IMR-90 (cell line): Measurements from ENCODE around the gene SRPK1. TPM values are rescaled to one million over a fixed set of nuclear protein-coding genes. Genes with fewer than 3 reads are reported as not detected.

Experiments
- ATAC-seq: fragments of 200-7000 bp; cut with Tn5 transposase; 2 replicates; pipeline ENCODE4 v1.9.1; 2020; ENCODE audit warnings: low read depth, mild to moderate bottlenecking, moderate library complexity
- BruUV-seq: library from RNA; stranded (reverse); fragments of 400-500 nt; replicated peaks from 2 replicates; lab custom pipeline; 2021; lab: Mats Ljungman, UMichigan
- CTCF ChIA-PET: fragments of 300-600 bp; formaldehyde crosslinking; extraction: SDS; loops from one replicate; lab custom pipeline; 2021; ENCODE audit warnings: antibody characterized with exemption; lab: Yijun Ruan, JAX
- POLR2A ChIA-PET: fragments of 300-600 bp; sonication (Branson Sonifier 250); formaldehyde crosslinking; loops from one replicate; lab custom pipeline; 2022; ENCODE audit warnings: antibody characterized with exemption; ENCODE audit not compliant: unreplicated experiment; lab: Charles Lee
- DNase-seq: peaks from one replicate; pipeline ENCODE4 v3.0.0; 2013
- H2AFZ ChIP-seq: replicated peaks from 2 replicates; pipeline ENCODE3; 2013; ENCODE audit warnings: low read length, mild to moderate bottlenecking; ENCODE audit not compliant: poor library complexity
- H2AK5ac ChIP-seq: 2 replicates; pipeline ENCODE4 v1.6.1; 2013; ENCODE audit warnings: low read depth, low read length, inconsistent platforms
- H2AK9ac ChIP-seq: replicated peaks from 2 replicates; pipeline ENCODE3; 2013; ENCODE audit warnings: mild to moderate bottlenecking, low read depth, low read length, moderate library complexity; ENCODE audit not compliant: poor library complexity
- H2BK120ac ChIP-seq: 2 replicates; pipeline ENCODE4 v1.6.1; 2013; ENCODE audit warnings: low read depth, low read length, inconsistent platforms
- H2BK15ac ChIP-seq: 3 replicates; pipeline ENCODE4 v1.6.1; 2013; ENCODE audit warnings: low read depth, low read length, inconsistent platforms
- H2BK20ac ChIP-seq: 2 replicates; pipeline ENCODE4 v1.6.1; 2013; ENCODE audit warnings: low read depth, mild to moderate bottlenecking, inconsistent platforms, low read length, moderate library complexity
- H2BK5ac ChIP-seq: 2 replicates; pipeline ENCODE4 v1.6.1; 2013; ENCODE audit warnings: mild to moderate bottlenecking, low read depth, low read length, inconsistent platforms; ENCODE audit not compliant: poor library complexity, severe bottlenecking
- H3K14ac ChIP-seq: replicated peaks from 2 replicates; pipeline ENCODE4 v1.6.1; 2013; ENCODE audit warnings: low read depth, low read length, inconsistent platforms
- H3K18ac ChIP-seq: 2 replicates; pipeline ENCODE4 v1.6.1; 2013; ENCODE audit warnings: low read depth, low read length, control low read depth
- H3K23ac ChIP-seq: 2 replicates; pipeline ENCODE4 v1.6.1; 2013; ENCODE audit warnings: low read depth, low read length, inconsistent platforms
- H3K27ac ChIP-seq: 2 replicates; pipeline ENCODE4 v1.5.1; 2013; ENCODE audit warnings: mild to moderate bottlenecking, control low read depth, low read length; ENCODE audit not compliant: insufficient read depth
- H3K27me3 ChIP-seq: 2 replicates; pipeline ENCODE4 v1.6.1; 2013; ENCODE audit warnings: low read length; ENCODE audit not compliant: control insufficient read depth, insufficient read depth
- H3K36me3 ChIP-seq: 2 replicates; pipeline ENCODE4 v1.6.1; 2013; ENCODE audit warnings: low read length, mixed read lengths; ENCODE audit not compliant: control insufficient read depth, insufficient read depth
- H3K4ac ChIP-seq: 2 replicates; pipeline ENCODE4 v1.6.1; 2013; ENCODE audit warnings: low read depth, low read length, inconsistent platforms
- H3K4me1 ChIP-seq: 2 replicates; pipeline ENCODE4 v1.6.1; 2013; ENCODE audit warnings: low read length, mixed read lengths; ENCODE audit not compliant: control insufficient read depth, insufficient read depth
- H3K4me2 ChIP-seq: 2 replicates; pipeline ENCODE4 v1.6.1; 2013; ENCODE audit warnings: low read depth, mild to moderate bottlenecking, control low read depth, low read length, moderate library complexity
- H3K4me3 ChIP-seq: 2 replicates; pipeline ENCODE4 v1.5.1; 2013; ENCODE audit warnings: low read depth, mild to moderate bottlenecking, control low read depth, low read length, moderate library complexity; ENCODE audit not compliant: insufficient read depth
- H3K56ac ChIP-seq: 2 replicates; pipeline ENCODE4 v1.6.1; 2013; ENCODE audit warnings: low read length, inconsistent platforms; ENCODE audit not compliant: insufficient read depth; ENCODE audit errors: extremely low read depth
- H3K79me1 ChIP-seq, 2 experiments: 2 replicates each; pipeline ENCODE4 v1.6.1; 2013; ENCODE audit warnings: low read length in 2 of 2, inconsistent platforms in 1 of 2, low read depth in 1 of 2
- H3K9ac ChIP-seq: 2 replicates; pipeline ENCODE4 v1.6.1; 2013; ENCODE audit warnings: low read depth, low read length, control low read depth
- H3K9me1 ChIP-seq: 2 replicates; pipeline ENCODE4 v1.6.1; 2013; ENCODE audit warnings: low read length, inconsistent platforms; ENCODE audit not compliant: insufficient read depth
- H3K9me3 ChIP-seq: 2 replicates; pipeline ENCODE4 v1.6.1; 2013; ENCODE audit warnings: low read length; ENCODE audit not compliant: control insufficient read depth, insufficient read depth
- H4K20me1 ChIP-seq: 2 replicates; pipeline ENCODE4 v1.6.1; 2013; ENCODE audit warnings: low read length, inconsistent platforms; ENCODE audit not compliant: insufficient read depth
- H4K5ac ChIP-seq: 2 replicates; pipeline ENCODE4 v1.6.1; 2013; ENCODE audit warnings: mild to moderate bottlenecking, low read depth, low read length, control low read depth
- H4K8ac ChIP-seq, 2 experiments: 2 replicates each; pipeline ENCODE4 v1.6.1; 2013; ENCODE audit warnings: low read depth in 2 of 2, low read length in 2 of 2, control low read depth in 1 of 2, inconsistent platforms in 1 of 2
- H4K91ac ChIP-seq: 2 replicates; pipeline ENCODE4 v1.6.1; 2013; ENCODE audit warnings: low read depth, low read length, inconsistent platforms; ENCODE audit not compliant: insufficient read depth
- MAZ ChIP-seq: IDR thresholded peaks from 2 replicates; pipeline ENCODE4 v1.6.1; 2012; ENCODE audit warnings: low read depth, mild to moderate bottlenecking, low read length, improper control_type of control experiment, moderate library complexity, borderline replicate concordance
- WGBS, 2 experiments: methylation state at CpG; one replicate each; pipeline versions ENCODE4 v1.1.5 to v1.1.7; 2013; ENCODE audit warnings: missing lambda C conversion rate in 2 of 2; ENCODE audit not compliant: insufficient read length in 1 of 2; ENCODE audit errors: extremely low coverage in 2 of 2; 5-methylcytosine and 5-hydroxymethylcytosine counted together
- dilution Hi-C: fragments of 300-500 bp; cut with HindIII; formaldehyde crosslinking; loops from one replicate; pipeline ENCODE4 v1.14.3; 2018; ENCODE audit warnings: low sequenced_read_pairs; ENCODE audit not compliant: unreplicated experiment
- in situ Hi-C: fragments of 300-500 bp; cut with MboI; formaldehyde crosslinking; loops from 3 replicates; pipeline ENCODE4 v1.14.3; 2019; ENCODE audit warnings: low sequenced_read_pairs, inconsistent platforms, mixed read lengths
- intact Hi-C: fragments of 100-400 bp; cut with micrococcal nuclease; formaldehyde crosslinking; loops from 2 replicates; pipeline ENCODE4 v1.10.0; 2022
- polyA plus RNA-seq, 3 experiments: library from polyadenylated mRNA; depleted of rRNA; stranded (reverse); fragments of >200 nt; gene quantifications; 2 replicates each; pipeline ENCODE4 v1.2.3, GENCODE V29; 2012; ENCODE audit warnings: low replicate concordance in 1 of 3
- total RNA-seq: library from RNA; depleted of rRNA; stranded (reverse); fragments of >200 nt; gene quantifications from 2 replicates; pipeline ENCODE4 v1.2.3, GENCODE V29; 2012
- TF ChIP-seq, protein P1 (sequence below): conservative IDR thresholded peaks from 2 replicates; pipeline ENCODE4 v1.5.1; 2012; ENCODE audit warnings: mild to moderate bottlenecking, low read depth, low read length, improper control_type of control experiment

Gene SRPK1
- total and polyA plus RNA-seq, 2 of the 4 experiments (the other 2 are of a cell fraction), result 22.5 to 44.6 TPM

DNA sequence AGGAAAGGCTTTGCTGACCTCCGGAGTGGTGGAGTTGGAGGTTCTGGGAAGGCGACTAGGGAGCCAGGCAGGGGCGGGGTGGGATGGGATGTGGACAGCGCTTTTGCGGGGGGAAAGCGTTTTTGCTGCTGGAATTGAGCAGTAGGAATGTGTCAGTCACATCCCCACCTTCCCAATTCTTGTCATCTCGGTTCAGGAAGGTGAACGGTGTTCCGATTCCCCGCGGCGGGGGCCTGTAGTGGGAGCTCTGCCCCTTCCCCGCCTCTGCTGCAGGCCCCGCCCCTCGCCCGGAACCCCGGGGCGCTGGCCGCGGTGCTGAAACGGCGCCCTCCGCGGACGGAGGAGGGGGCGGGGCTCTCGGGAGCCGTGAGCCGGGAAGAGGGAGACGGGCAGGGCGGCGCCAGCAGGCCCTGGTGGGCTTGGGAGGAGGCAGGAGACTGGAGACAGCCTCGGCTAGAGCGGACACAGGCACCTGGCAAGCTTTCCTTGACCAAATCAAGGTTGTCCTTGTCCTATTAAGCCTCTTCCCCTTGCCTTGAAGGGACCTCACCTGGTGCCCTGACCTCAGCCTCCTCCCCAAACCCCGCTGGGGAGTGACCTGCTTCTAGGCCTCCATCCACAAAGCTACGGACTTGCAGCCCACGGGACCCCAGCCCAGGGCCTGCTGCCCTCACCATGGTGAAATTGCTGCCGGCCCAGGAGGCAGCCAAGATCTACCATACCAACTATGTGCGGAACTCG, 115.7 kb downstream of the SRPK1 start, which contains the start of gene LHFPL5:
TSS of gene LHFPL5 (plus strand) at position 357 of the 741 bp plus-strand sequence. CDS start at position 676, 319 bp downstream.
- peak; percentile 90; the same call in 1 of the 2 replicates for TF ChIP-seq MAZ
- TF ChIP-seq, protein P1, sequence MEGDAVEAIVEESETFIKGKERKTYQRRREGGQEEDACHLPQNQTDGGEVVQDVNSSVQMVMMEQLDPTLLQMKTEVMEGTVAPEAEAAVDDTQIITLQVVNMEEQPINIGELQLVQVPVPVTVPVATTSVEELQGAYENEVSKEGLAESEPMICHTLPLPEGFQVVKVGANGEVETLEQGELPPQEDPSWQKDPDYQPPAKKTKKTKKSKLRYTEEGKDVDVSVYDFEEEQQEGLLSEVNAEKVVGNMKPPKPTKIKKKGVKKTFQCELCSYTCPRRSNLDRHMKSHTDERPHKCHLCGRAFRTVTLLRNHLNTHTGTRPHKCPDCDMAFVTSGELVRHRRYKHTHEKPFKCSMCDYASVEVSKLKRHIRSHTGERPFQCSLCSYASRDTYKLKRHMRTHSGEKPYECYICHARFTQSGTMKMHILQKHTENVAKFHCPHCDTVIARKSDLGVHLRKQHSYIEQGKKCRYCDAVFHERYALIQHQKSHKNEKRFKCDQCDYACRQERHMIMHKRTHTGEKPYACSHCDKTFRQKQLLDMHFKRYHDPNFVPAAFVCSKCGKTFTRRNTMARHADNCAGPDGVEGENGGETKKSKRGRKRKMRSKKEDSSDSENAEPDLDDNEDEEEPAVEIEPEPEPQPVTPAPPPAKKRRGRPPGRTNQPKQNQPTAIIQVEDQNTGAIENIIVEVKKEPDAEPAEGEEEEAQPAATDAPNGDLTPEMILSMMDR, result no peak
- WGBS, 2 experiments, result 75% methylated on average over 4 of the region's 40 CpGs; no CpG with 5 or more reads in 1 of the 2 experiments
- BruUV-seq, result no TSS peak
- H2BK5ac ChIP-seq, result no peak within 1 kb of the TSS
- no peak within 1 kb of the TSS; the same call in 1 of the 2 replicates for H3K4me3 ChIP-seq
- no peaks in the 10 kb centered on the region for H3K9me1 ChIP-seq
- POLR2A ChIA-PET, result no interaction called here
- H3K4ac ChIP-seq, result no peak within 1 kb of the TSS
- H4K8ac ChIP-seq, result no peak within 1 kb of the TSS
- no peak within 1 kb of the TSS for H3K18ac ChIP-seq
- no peak within 1 kb of the TSS for H2BK20ac ChIP-seq
- ATAC-seq (peak; percentile 100), DNase-seq (no peak)
- no peaks in the 10 kb centered on the region for H3K79me1 ChIP-seq
- peak within 1 kb of the TSS; percentile 77 for H3K4me2 ChIP-seq
- H4K20me1 ChIP-seq, result no peaks in the 10 kb centered on the region
- no peaks in the 10 kb centered on the region for H3K4me1 ChIP-seq
- no peaks in the 10 kb centered on the region for H3K9me3 ChIP-seq
- peaks cover 3% of the 10 kb centered on the region for H3K27me3 ChIP-seq
- H3K14ac ChIP-seq, result no peak within 1 kb of the TSS
- no peak within 1 kb of the TSS for H2AK9ac ChIP-seq
- no peaks in the 10 kb centered on the region for H3K36me3 ChIP-seq
- H3K9ac ChIP-seq, result no peak within 1 kb of the TSS
- H3K27ac ChIP-seq, result no peak within 1 kb of the TSS
- in situ Hi-C loops (no loop called here), intact Hi-C loops (no loop called here), dilution Hi-C loops (no loop called here)
- H2BK15ac ChIP-seq, result no peak within 1 kb of the TSS
- CTCF ChIA-PET, result no interaction called here
- peak within 1 kb of the TSS; percentile 88 for H2AFZ ChIP-seq
- H3K56ac ChIP-seq, result no peak within 1 kb of the TSS
- H3K23ac ChIP-seq, result no peak within 1 kb of the TSS
- no peak within 1 kb of the TSS for H2BK120ac ChIP-seq
- no peak within 1 kb of the TSS for H4K5ac ChIP-seq
- no peak within 1 kb of the TSS for H2AK5ac ChIP-seq
- no peak within 1 kb of the TSS for H4K91ac ChIP-seq
